DOHH2 (cell line): ENCODE measurements around the gene TGFBR3.

Experiments
- CTCF ChIP-seq: fragments of 200-600 bp; sonication (generic); IDR thresholded peaks from one replicate; pipeline ENCODE4 v1.5.1; 2014; ENCODE audit warnings: antibody characterized with exemption, mild to moderate bottlenecking, low read depth, low read length; ENCODE audit not compliant: poor library complexity, severe bottlenecking
- EZH2phosphoT487 ChIP-seq: fragments of 200-600 bp; sonication (generic); IDR thresholded peaks from 2 replicates; pipeline ENCODE4 v1.6.1; 2017; ENCODE audit warnings: borderline replicate concordance, mild to moderate bottlenecking, antibody characterized with exemption, low read length, moderate library complexity, mixed read lengths

- TF ChIP-seq EZH2phosphoT487 (no peak), CTCF (no peak)
Observed at GRCh38 chr1:91764471-91765115, 121.4 kb downstream of the TGFBR3 start.
